OCI-M1 (cell line): ENCODE measurements around the gene GRAMD1B.

Experiments
- DNase-seq: peaks from one replicate; lab custom pipeline; 2025; lab: John Stamatoyannopoulos, UW

Gene GRAMD1B

GRCh38 chr11:123588117-123588863, 158.2 kb downstream of the GRAMD1B start:
- DNase-seq, result no peak

GRCh38 chr11:123588864-123589262, 158.8 kb downstream of the GRAMD1B start:
- DNase-seq, result no peak

- DNase-seq, result no peak
These were observed 160.3 kb downstream of the GRAMD1B start for GRCh38 chr11:123590296-123590912.

GRCh38 chr11:123593570-123593969, 163.5 kb downstream of the GRAMD1B start:
- DNase-seq, result no peak

GRCh38 chr11:123594188-123594901, 164.3 kb downstream of the GRAMD1B start:
- no peak for DNase-seq

DNA sequence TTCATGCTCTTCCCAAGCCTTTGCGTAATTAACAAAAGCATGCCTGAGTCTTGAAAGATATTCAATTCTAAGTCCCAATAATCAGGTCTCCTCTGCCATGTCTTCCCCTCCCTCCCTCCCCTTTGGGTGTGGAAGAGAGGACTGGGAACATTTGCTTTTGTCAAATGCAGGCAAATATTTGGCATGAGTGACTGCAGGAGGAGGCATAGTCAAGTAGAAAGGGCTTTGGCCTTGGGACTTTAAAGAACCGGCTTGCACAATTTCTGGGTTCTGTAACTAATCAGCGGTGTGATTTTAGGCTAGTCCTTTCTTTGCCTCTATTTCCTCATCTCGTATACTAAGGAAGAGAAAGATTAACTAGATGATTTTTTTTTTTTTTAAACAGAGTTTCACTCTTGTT, 164.9 kb downstream of the GRAMD1B start:
- DNase-seq, result no peak

- DNase-seq, result no peak
These were observed 167.8 kb downstream of the GRAMD1B start for GRCh38 chr11:123597859-123598258.

DNA sequence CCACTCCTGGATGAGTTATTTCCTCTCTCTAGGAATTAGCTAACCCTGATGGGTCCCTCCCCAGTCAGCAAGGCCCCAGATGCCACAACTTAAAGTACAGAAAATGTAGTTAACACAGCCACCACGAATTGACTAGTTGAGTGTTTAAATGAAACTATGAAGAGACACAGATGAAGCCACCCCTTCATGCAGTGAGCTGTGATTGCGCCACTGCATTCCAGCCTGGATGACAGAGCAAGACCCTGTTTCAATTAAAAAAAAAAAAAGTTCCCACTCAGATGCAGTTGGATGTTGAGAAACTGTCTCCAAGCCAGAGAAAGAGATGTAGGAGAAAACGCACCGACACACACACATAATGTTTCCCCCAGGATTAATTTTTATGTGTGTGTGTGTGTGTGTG, 171.1 kb downstream of the GRAMD1B start:
- no peak for DNase-seq

DNA sequence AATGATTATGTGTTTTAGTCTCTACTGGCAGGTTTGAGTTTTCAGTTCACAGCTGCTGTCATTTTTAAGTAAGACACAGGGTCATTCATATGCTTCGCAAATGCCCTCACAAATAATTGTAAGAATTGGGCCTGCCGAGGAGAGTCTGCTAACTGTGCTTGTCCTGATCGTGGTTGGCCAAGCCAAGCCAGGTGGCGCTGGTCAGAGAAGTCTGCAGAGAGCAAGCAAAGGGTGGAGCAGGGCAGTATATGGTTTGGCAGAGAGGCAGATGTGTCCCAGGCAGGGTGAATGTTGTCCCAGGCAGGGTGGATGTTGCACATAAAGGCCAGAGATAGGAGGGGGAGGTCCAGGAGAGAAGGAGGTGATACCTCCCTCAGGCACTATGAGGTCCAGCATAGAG, 171.7 kb downstream of the GRAMD1B start:
- no peak for DNase-seq

DNA sequence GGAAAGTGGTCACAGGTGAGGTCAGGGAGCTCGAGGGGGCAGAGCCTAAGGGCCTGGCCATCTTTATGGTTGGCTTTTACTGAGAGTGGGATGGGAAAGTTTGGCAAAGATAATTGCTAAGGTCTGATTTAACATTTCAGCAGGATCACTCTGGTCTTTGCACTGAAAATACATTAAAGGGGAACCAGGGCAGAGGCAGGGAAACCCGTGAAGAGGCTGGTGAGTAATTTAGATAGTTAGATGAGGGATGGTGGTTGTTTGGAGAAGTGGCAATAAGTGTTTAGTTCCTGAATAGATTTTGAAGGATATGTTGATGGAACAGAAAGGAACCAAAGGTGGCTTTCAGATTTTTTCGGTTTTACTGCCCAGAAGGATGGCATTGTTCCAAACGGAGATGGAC, 173.6 kb downstream of the GRAMD1B start:
- DNase-seq, result no peak

- DNase-seq, result no peak
These were observed 177.7 kb downstream of the GRAMD1B start for GRCh38 chr11:123607781-123608180.

- no peak for DNase-seq
These were observed 178.3 kb downstream of the GRAMD1B start for GRCh38 chr11:123608371-123608770.

GRCh38 chr11:123608945-123609344, 178.9 kb downstream of the GRAMD1B start:
- DNase-seq, result no peak

GRCh38 chr11:123611698-123612097, 181.6 kb downstream of the GRAMD1B start:
- DNase-seq, result no peak

GRCh38 chr11:123616505-123617198, 186.6 kb downstream of the GRAMD1B start:
- DNase-seq, result no peak

DNA sequence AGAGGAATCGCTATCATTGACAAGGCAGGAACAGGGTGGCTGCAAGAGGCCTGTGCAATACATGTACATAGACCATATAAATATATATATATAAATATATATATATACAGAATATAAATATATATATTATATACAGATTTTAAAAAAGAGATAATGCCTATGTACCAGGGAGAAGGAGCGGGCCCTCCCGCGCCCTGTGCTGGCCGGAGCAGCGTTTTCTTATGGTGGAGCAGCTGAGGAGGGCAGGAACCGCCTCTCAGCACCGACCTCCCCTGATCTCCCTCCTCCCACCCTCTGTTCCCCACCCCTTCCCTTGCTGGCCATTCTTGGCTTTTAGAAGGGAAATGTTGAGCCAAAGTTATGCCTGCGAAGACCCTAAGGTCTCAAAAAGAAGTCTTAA, 192.5 kb downstream of the GRAMD1B start:
- DNase-seq, result no peak

DNA sequence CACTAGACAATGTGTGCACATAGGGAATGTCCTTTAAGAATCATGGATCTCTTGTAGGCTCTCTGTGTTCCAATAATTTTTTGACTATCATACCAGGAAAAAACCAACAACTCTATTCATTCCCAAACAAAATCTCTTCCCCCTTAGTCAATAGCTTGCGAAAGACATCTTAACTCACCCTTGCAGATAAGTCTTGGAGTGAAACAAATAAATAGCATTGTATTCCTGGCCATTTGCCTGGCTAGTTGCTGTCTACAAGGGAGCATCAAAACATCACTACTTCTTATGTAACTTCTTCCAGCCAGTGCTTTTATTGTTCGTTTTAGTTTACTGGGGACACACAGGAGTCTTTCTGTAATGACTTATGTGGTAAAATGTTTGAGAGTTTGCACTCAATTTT, 194.9 kb downstream of the GRAMD1B start:
- no peak for DNase-seq

DNA sequence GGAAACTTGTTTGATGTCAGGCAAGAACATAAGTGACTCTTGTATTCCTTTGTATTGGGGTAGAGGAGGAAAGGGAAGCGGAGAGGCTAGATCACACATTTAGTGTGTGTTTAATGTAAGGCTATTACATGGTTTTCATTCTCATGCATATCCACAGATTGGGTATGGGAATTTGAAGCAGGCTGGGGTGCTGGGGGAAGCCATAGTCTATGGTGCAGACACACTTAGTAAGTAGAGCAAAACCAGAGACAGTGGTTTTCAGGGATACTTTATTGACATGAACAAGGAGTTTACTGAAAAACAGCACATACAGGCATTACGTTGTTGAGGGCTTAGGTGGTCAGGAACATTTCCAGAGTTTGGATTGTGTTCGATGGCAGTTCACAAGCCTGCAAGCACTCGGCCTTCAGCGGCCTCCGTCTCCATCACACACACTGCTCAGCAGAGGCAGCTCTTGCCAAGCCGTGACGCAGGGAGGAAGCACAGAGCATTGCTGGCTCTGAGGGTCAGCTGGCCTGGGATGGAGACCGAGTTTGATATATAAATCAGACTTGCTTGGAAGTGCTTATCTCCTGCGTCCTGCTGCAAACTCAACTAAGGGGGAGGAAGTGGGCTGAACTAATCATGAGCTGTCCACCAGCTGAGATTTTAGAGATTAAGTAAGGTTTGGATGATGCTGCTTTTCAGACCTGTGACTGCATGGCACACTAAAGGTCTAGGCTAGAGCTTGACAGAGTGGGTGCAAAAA, 199.0 kb downstream of the GRAMD1B start:
- DNase-seq, result peak; percentile 83

GRCh38 chr11:123630126-123630608, 200.1 kb downstream of the GRAMD1B start:
- DNase-seq, result no peak

GRCh38 chr11:123640029-123640428, 210.0 kb downstream of the GRAMD1B start:
- no peak for DNase-seq

GRCh38 chr11:123640677-123641494, 210.8 kb downstream of the GRAMD1B start:
- DNase-seq, result peak; percentile 74
